Uterus (tissue), 2 donors: Measurements from ENCODE around the gene PTPN13.

Source experiments
- CTCF ChIP-seq, 4 experiments: fragments of 200-600 bp in 2 of 4; fragments of 450-650 bp in 2 of 4; sonication (generic) in 2 of 4; IDR thresholded peaks; one replicate each; pipeline ENCODE4 v1.5.1; 2016 to 2019; ENCODE audit warnings: antibody characterized with exemption in 4 of 4, mild to moderate bottlenecking in 2 of 4, moderate library complexity in 1 of 4
- POLR2A ChIP-seq, 2 donors: fragments of 450-650 bp; IDR thresholded peaks; one replicate each; pipeline ENCODE4 v1.6.1; 2016; ENCODE audit warnings: antibody characterized with exemption in 2 of 2, mild to moderate bottlenecking in 1 of 2, moderate library complexity in 1 of 2

- no peak for TF ChIP-seq POLR2A (IDR thresholded peaks at IDR 0.05)
- no peak for TF ChIP-seq CTCF (IDR thresholded peaks at IDR 0.05)
Measured at GRCh38 chr4:86821151-86821550, 227.0 kb downstream of the PTPN13 start.
